Stomach smooth muscle (tissue), 2 donors: ENCODE results near the gene TBCK.

Experiments
- H3K27ac ChIP-seq: one replicate; pipeline ENCODE4 v1.7.0; 2013; ENCODE audit warnings: mild to moderate bottlenecking, low read length, inconsistent platforms
- H3K27me3 ChIP-seq, 2 donors: one replicate each; pipeline ENCODE4 v1.7.0; 2013; ENCODE audit warnings: low read length in 2 of 2; ENCODE audit not compliant: insufficient read depth in 2 of 2, control insufficient read depth in 1 of 2
- H3K36me3 ChIP-seq, 2 donors: one replicate each; pipeline ENCODE4 v1.7.0; 2013; ENCODE audit warnings: low read length in 2 of 2; ENCODE audit not compliant: control insufficient read depth in 2 of 2, insufficient read depth in 2 of 2
- H3K4me1 ChIP-seq: one replicate; pipeline ENCODE4 v1.7.0; 2013; ENCODE audit warnings: low read length; ENCODE audit not compliant: control insufficient read depth, insufficient read depth
- H3K4me3 ChIP-seq, 2 donors: one replicate each; pipeline ENCODE4 v1.7.0; 2013; ENCODE audit warnings: low read length in 2 of 2
- H3K9ac ChIP-seq, 2 donors: one replicate each; pipeline ENCODE4 v1.7.0; 2013; ENCODE audit warnings: low read length in 2 of 2, mild to moderate bottlenecking in 1 of 2
- H3K9me3 ChIP-seq, 2 donors: one replicate each; pipeline ENCODE4 v1.7.0; 2013; ENCODE audit warnings: low read length in 2 of 2; ENCODE audit not compliant: control insufficient read depth in 2 of 2
- donor health status: healthy.
- donor health status: Pancreatic carcinoma.

TBCK gene

DNA sequence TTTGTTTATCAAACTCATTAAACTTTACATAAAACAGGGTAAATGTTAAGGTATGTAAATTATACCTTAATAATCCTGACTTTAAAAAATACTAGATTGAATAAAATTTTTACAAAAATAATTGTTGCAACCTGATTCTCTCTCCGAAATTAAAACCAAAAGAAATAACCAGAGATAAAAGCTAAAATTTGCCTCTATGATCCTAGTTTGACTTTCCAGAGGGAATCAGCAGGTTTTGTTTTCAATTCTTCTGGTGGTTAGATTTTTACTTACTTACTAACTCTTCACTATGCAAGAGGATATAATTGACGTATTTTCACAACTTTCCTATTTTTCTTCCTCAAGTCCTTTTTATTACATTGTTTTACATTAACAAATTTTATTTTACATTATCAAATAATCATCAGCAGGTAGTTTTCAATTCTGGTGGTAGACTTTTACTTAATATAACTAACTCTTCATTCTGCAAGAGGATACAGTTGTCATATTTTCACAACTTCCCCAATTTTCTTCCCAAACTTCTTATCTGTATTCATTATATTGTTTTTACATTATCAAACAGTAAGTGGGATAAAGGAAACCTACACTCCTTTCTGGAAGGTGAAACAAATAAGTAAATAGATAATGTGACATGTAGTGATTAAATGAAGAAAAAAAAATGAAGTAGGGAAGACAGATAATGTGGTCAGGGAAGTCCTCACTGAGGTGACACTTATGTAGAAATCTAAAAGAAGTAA lies 52.2 kb downstream of the TBCK start:
- Histone ChIP-seq H3K27me3 (no peaks in the 10 kb centered on the region), H3K4me1 (no peaks in the 10 kb centered on the region), H3K36me3 (no peaks in the 10 kb centered on the region), H3K9ac (no peak overlapping the region), H3K9me3 (no peaks in the 10 kb centered on the region), H3K27ac (no peak overlapping the region), H3K4me3 (no peak overlapping the region)

DNA sequence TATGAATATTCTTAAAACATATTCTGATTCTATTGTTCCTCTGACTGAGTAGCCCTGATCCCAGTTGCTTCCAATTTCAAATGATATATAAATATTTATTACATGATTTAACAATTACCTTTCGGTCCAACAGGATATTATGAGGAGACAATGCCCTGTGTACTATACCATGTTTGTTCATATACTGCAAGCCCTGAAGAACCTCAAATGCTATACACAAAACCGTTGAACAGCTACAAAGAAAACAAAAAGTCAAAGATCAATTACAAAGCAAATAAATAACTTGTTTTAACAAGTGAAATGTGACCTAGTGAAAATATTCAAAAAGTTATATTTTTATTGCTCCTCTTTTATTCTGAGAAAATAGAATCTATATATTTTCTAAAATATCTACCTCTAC lies 54.0 kb downstream of the TBCK start:
- Histone ChIP-seq H3K27me3 (no peaks in the 10 kb centered on the region), H3K4me1 (no peaks in the 10 kb centered on the region), H3K27ac (no peak overlapping the region), H3K36me3 (no peaks in the 10 kb centered on the region), H3K4me3 (no peak overlapping the region), H3K9me3 (no peaks in the 10 kb centered on the region), H3K9ac (no peak overlapping the region)

- no peaks in the 10 kb centered on the region for H3K4me1 ChIP-seq
- H3K27ac ChIP-seq: no peak overlapping the region
- H3K9ac ChIP-seq: no peak overlapping the region
- H3K9me3 ChIP-seq: no peaks in the 10 kb centered on the region
- H3K36me3 ChIP-seq: peaks cover 0 to 12% of the 10 kb centered on the region in 2 donors
- no peaks in the 10 kb centered on the region for H3K27me3 ChIP-seq
- no peak overlapping the region for H3K4me3 ChIP-seq
Observed at GRCh38 chr4:106258145-106259045, 57.6 kb downstream of the TBCK start.

GRCh38 chr4:106256190-106256589 lies 59.8 kb downstream of the TBCK start:
- Histone ChIP-seq H3K36me3 (peaks cover 0 to 12% of the 10 kb centered on the region in 2 donors), H3K27ac (no peak overlapping the region), H3K4me3 (no peak overlapping the region), H3K27me3 (no peaks in the 10 kb centered on the region), H3K9ac (no peak overlapping the region), H3K9me3 (no peaks in the 10 kb centered on the region), H3K4me1 (no peaks in the 10 kb centered on the region)

GRCh38 chr4:106255195-106255594 lies 60.8 kb downstream of the TBCK start:
- H3K9me3 ChIP-seq: no peaks in the 10 kb centered on the region
- H3K27ac ChIP-seq: no peak overlapping the region

DNA sequence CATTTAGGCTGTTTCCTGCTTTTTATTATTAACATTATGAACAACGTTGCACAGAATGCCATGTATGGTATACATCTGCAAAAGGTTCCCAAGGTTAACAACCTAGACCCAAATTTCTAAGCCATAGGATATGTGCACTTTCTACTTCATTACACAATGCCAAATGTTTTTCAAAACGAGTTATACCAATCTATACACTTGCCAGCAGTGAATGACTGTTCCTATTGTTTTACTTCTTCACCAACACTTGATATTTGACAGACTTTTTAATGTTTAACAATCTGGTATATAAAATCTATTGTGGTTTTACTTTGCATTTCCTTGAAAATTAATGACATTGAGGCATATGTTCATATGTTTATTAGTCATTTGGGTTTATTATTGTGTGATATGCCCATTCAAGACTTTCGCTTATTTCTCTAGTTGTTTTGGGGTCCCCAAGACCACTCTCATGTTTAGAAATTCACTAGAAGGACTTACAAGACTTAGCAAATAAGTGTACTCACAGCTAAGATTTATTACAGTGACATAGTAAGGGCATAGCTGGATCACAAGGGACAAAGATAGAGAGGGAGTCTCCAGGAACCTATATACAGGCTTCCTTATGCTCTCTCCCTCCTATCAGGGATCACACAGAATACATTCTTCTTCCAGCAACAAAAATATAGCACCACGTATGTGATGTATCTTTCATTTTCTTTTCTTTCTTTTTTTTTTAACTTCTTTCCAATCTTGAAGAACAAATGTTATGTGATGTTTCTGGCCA lies 62.5 kb downstream of the TBCK start:
- no peaks in the 10 kb centered on the region for H3K4me1 ChIP-seq
- peaks cover 5 to 18% of the 10 kb centered on the region in 2 donors for H3K36me3 ChIP-seq
- H3K27me3 ChIP-seq: no peaks in the 10 kb centered on the region
- no peak overlapping the region for H3K9ac ChIP-seq
- no peak overlapping the region for H3K27ac ChIP-seq
- no peak overlapping the region for H3K4me3 ChIP-seq
- H3K9me3 ChIP-seq: no peaks in the 10 kb centered on the region

More at GRCh38 chr4:106255195-106255594, 60.8 kb downstream of the TBCK start:
- Histone ChIP-seq H3K27me3 (no peaks in the 10 kb centered on the region), H3K9ac (no peak overlapping the region), H3K4me1 (no peaks in the 10 kb centered on the region), H3K4me3 (no peak overlapping the region), H3K36me3 (peaks cover 0 to 14% of the 10 kb centered on the region in 2 donors)

- Histone ChIP-seq H3K9me3 (no peaks in the 10 kb centered on the region), H3K4me3 (no peak overlapping the region), H3K27ac (no peak overlapping the region), H3K9ac (no peak overlapping the region), H3K36me3 (peaks cover 5 to 13% of the 10 kb centered on the region in 2 donors), H3K4me1 (no peaks in the 10 kb centered on the region), H3K27me3 (no peaks in the 10 kb centered on the region)
Observed at GRCh38 chr4:106247600-106247999, 68.4 kb downstream of the TBCK start.

DNA sequence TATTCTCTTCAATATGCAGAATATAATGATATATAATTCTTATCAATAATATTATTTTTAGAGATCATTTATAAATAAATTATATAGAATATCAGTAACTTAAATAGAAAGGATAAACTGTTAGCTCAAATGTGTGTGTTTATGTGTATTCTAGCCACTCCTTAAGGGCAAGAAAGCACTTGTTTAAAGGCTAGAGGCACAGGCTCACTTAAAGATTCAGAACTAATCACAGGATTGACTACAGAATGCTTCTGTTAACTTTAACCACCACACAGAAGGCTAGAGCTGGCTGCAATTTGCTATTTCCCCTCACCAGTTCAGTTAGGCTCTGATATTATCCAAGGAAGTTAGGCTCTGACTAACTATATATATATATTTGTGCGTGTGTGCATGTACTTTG lies 69.6 kb downstream of the TBCK start:
- H3K9ac ChIP-seq: no peak overlapping the region
- H3K9me3 ChIP-seq: no peaks in the 10 kb centered on the region
- peaks cover 5 to 13% of the 10 kb centered on the region in 2 donors for H3K36me3 ChIP-seq
- H3K27me3 ChIP-seq: no peaks in the 10 kb centered on the region
- H3K27ac ChIP-seq: no peak overlapping the region
- H3K4me1 ChIP-seq: no peaks in the 10 kb centered on the region
- no peak overlapping the region for H3K4me3 ChIP-seq

- Histone ChIP-seq H3K27ac (no peak overlapping the region), H3K27me3 (no peaks in the 10 kb centered on the region), H3K4me3 (no peak overlapping the region), H3K36me3 (peaks cover 5 to 10% of the 10 kb centered on the region in 2 donors), H3K4me1 (no peaks in the 10 kb centered on the region), H3K9ac (no peak overlapping the region), H3K9me3 (no peaks in the 10 kb centered on the region)
Observed at GRCh38 chr4:106245176-106245575, 70.8 kb downstream of the TBCK start.

DNA sequence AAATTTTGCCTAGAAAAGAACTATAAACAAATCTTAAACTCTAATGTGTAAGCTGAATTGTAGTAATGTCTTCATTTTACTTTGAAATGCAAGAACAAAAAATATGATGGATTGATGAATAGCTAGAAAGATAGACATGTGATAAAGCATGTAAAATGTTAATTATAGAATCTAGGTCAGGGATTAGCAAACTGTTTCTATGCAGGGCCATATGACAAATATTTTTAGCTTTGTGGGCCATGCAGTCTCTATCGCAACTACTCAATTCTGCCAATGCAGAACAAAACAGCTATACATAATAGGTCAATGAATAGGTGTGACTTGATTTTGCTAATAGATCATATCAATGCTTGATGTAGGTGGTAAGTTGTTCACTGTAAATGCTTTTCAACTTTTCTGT lies 75.3 kb downstream of the TBCK start:
- no peaks in the 10 kb centered on the region for H3K4me1 ChIP-seq
- H3K9ac ChIP-seq: no peak overlapping the region
- H3K4me3 ChIP-seq: no peak overlapping the region
- no peaks in the 10 kb centered on the region for H3K36me3 ChIP-seq
- H3K9me3 ChIP-seq: no peaks in the 10 kb centered on the region
- no peak overlapping the region for H3K27ac ChIP-seq
- H3K27me3 ChIP-seq: no peaks in the 10 kb centered on the region
